Measurements from ENCODE around the gene SH3GL2. TPM values are rescaled to one million over a fixed set of nuclear protein-coding genes. Genes with fewer than 3 reads are reported as not detected.

The SH3GL2 gene
- total and polyA plus RNA-seq, 4 donors: 0.10 TPM; not detected in 3

DNA sequence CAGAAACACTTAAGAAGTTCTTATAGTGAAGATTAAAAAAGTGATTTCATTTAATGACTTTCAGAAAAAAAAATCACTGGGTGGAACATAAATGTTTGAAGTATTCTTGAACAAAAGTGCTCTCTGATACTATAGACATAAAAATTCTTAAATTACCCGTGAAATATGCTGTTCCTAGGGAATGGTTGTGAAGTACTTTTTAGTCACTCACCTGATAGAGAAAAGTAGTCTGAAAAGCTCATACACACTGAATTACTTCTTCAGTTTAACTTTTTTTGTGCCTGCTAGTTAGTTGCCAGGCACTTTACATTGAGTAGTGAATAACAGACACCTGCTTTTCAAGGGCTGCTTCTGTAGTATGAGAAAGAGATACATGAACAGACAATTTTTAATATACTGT lies 78.0 kb downstream of the SH3GL2 start:
- Histone ChIP-seq H3K4me3 (ENCODE audit: low read length in 2 of 2) (no peak overlapping the region), H3K36me3 (ENCODE audit: control insufficient read depth in 1 of 2, insufficient read depth in 2 of 2, low read length in 1 of 2) (no peaks in the 10 kb centered on the region), H3K9me3 (ENCODE audit: control insufficient read depth, low read length) (no peaks in the 10 kb centered on the region), H3K27ac (ENCODE audit: low read depth in 1 of 2, low read length in 2 of 2) (no peak overlapping the region), H3K4me1 (ENCODE audit: control insufficient read depth in 1 of 2, insufficient read depth in 2 of 2, low read length in 2 of 2) (no peaks in the 10 kb centered on the region), H3K27me3 (ENCODE audit: control insufficient read depth in 1 of 2, insufficient read depth in 2 of 2, low read length in 1 of 2) (no peaks in the 10 kb centered on the region)
- WGBS, 2 donors: 67 to 72% methylated on average over 1 of the region's 1 CpG
- DNase-seq: no peak
- intact Hi-C loops (cut with DNase I): no loop called here
- no peak for ATAC-seq (ENCODE audit: low FRiP score)

DNA sequence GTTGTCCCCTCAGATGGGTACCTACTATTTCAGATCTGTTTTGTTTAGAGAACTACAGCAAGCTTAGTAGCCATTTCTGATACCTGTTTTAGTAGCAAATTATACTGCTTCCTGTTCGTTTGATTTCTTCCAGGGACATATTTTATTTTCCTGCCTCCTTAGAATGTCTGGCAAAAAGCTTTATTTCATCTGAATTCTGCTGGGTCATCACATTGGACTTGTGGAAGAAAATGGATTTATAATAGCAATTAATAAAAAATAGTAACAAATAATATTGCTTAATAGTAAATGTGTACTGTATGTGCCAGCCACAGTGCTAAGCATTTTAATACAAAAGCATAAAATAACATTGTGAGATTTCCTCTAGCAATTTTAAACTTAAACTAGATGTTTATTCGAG lies 79.4 kb downstream of the SH3GL2 start:
- Histone ChIP-seq H3K9me3 (ENCODE audit: control insufficient read depth, low read length) (no peaks in the 10 kb centered on the region), H3K4me1 (ENCODE audit: control insufficient read depth in 1 of 2, insufficient read depth in 2 of 2, low read length in 2 of 2) (no peaks in the 10 kb centered on the region), H3K27me3 (ENCODE audit: control insufficient read depth in 1 of 2, insufficient read depth in 2 of 2, low read length in 1 of 2) (no peaks in the 10 kb centered on the region), H3K4me3 (ENCODE audit: low read length in 2 of 2) (no peak overlapping the region), H3K27ac (ENCODE audit: low read depth in 1 of 2, low read length in 2 of 2) (no peak overlapping the region), H3K36me3 (ENCODE audit: control insufficient read depth in 1 of 2, insufficient read depth in 2 of 2, low read length in 1 of 2) (no peaks in the 10 kb centered on the region)
- DNase-seq (no peak), ATAC-seq (ENCODE audit: low FRiP score) (no peak)
- WGBS, 2 donors: 59 to 66% methylated on average over 2 of the region's 2 CpGs
- intact Hi-C loops (cut with DNase I): no loop called here

DNA sequence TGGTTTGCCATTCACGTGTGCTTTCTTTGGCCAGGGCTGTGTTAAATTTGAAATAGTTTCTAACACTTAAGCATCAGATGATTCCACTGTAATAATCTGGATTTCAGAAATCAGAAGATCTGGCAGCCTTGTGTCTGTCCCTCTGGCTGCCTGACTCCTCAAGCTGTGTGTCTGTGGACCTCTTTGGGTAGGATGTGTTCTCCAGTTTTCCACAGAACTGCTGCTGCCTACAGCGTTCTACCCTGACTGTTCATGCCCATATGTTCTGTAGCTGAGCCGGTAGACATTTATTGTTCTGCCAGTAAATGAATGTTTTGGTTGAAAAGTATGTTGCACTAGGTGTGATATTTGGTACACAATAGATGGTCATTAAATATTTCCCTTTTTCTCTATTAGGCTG lies 81.3 kb downstream of the SH3GL2 start:
- Histone ChIP-seq H3K36me3 (ENCODE audit: control insufficient read depth in 1 of 2, insufficient read depth in 2 of 2, low read length in 1 of 2) (no peaks in the 10 kb centered on the region), H3K27ac (ENCODE audit: low read depth in 1 of 2, low read length in 2 of 2) (no peak overlapping the region), H3K27me3 (ENCODE audit: control insufficient read depth in 1 of 2, insufficient read depth in 2 of 2, low read length in 1 of 2) (no peaks in the 10 kb centered on the region), H3K9me3 (ENCODE audit: control insufficient read depth, low read length) (no peaks in the 10 kb centered on the region), H3K4me1 (ENCODE audit: control insufficient read depth in 1 of 2, insufficient read depth in 2 of 2, low read length in 2 of 2) (no peaks in the 10 kb centered on the region), H3K4me3 (ENCODE audit: low read length in 2 of 2) (no peak overlapping the region)
- intact Hi-C loops (cut with DNase I): no loop called here
- DNase-seq (no peak), ATAC-seq (ENCODE audit: low FRiP score) (no peak)
- WGBS, 2 donors: 59 to 73% methylated on average over 3 of the region's 3 CpGs

DNA sequence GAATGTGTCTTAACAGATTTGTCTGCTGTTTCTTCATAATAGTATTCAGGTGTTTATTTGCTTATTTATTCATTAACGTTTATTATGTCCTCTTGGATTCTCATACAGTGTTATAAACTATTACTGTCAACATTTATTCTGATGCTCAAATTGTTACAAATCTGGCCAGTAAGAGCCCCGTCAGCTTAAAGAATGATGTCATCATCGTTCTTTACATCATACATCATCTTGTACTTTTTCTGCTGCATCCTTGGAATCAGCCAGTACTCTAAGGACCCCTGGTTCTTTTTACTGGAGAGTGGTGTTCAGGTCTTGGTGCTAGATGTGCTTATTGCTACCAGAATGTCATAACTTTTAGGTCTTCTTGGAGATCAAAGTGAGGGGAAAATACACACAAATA lies 86.6 kb downstream of the SH3GL2 start:
- H3K27ac ChIP-seq (ENCODE audit: low read depth in 1 of 2, low read length in 2 of 2): no peak overlapping the region
- 66 to 67% methylated on average over 3 of the region's 3 CpGs for WGBS, 2 donors
- intact Hi-C loops (cut with DNase I): no loop called here
- no peaks in the 10 kb centered on the region for H3K36me3 ChIP-seq (ENCODE audit: control insufficient read depth in 1 of 2, insufficient read depth in 2 of 2, low read length in 1 of 2)
- H3K4me3 ChIP-seq (ENCODE audit: low read length in 2 of 2): no peak overlapping the region
- H3K4me1 ChIP-seq (ENCODE audit: control insufficient read depth in 1 of 2, insufficient read depth in 2 of 2, low read length in 2 of 2): no peaks in the 10 kb centered on the region
- DNase-seq (no peak), ATAC-seq (ENCODE audit: low FRiP score) (no peak)
- no peaks in the 10 kb centered on the region for H3K9me3 ChIP-seq (ENCODE audit: control insufficient read depth, low read length)
- H3K27me3 ChIP-seq (ENCODE audit: control insufficient read depth in 1 of 2, insufficient read depth in 2 of 2, low read length in 1 of 2): no peaks in the 10 kb centered on the region

DNA sequence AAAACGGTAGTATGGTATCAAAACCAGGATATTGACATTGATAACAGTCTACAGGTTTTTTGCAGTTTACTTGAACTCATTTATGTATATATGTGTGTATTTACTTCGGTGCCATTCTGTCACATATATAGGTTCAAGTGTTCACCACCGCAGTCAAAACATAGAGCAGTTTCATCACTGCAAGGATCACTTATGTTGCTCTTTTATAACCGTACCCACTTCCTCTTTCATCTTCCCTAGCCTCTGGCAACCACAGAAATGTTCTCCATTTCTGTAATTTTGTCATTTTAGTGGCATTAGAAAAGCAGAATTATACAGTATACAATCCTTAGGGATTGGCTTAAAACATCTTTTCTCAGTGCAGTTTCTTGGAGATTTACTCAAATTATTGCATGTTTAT lies 90.3 kb downstream of the SH3GL2 start:
- intact Hi-C loops (cut with DNase I): no loop called here
- WGBS, 2 donors: 60 to 64% methylated on average over 4 of the region's 4 CpGs
- H3K4me3 ChIP-seq (ENCODE audit: low read length in 2 of 2): no peak overlapping the region
- no peaks in the 10 kb centered on the region for H3K9me3 ChIP-seq (ENCODE audit: control insufficient read depth, low read length)
- no peak overlapping the region for H3K27ac ChIP-seq (ENCODE audit: low read depth in 1 of 2, low read length in 2 of 2)
- H3K4me1 ChIP-seq (ENCODE audit: control insufficient read depth in 1 of 2, insufficient read depth in 2 of 2, low read length in 2 of 2): no peaks in the 10 kb centered on the region
- H3K36me3 ChIP-seq (ENCODE audit: control insufficient read depth in 1 of 2, insufficient read depth in 2 of 2, low read length in 1 of 2): no peaks in the 10 kb centered on the region
- DNase-seq (no peak), ATAC-seq (ENCODE audit: low FRiP score) (no peak)
- no peaks in the 10 kb centered on the region for H3K27me3 ChIP-seq (ENCODE audit: control insufficient read depth in 1 of 2, insufficient read depth in 2 of 2, low read length in 1 of 2)

DNA sequence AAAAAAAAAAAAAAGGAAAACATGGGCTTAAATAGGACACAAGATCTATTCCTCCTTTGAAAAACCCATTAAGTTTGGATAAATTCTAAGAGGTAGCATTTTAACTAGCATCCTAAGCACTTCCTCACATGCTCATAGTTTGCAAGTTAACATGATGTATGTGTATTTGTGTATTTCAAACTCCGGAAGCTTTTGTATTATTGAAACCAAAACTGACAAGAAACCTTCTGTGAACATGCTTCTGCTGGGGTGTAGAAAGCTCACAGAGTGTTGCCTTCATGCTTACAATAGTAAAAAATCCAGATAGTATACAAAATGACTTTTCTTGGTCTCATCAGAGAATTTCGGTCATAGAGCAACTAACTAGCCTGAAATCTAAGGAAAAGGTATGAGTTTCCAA lies 103.8 kb downstream of the SH3GL2 start:
- Histone ChIP-seq H3K27me3 (ENCODE audit: control insufficient read depth in 1 of 2, insufficient read depth in 2 of 2, low read length in 1 of 2) (no peaks in the 10 kb centered on the region), H3K9me3 (ENCODE audit: control insufficient read depth, low read length) (peaks cover 4% of the 10 kb centered on the region), H3K27ac (ENCODE audit: low read depth in 1 of 2, low read length in 2 of 2) (no peak overlapping the region), H3K4me3 (ENCODE audit: low read length in 2 of 2) (no peak overlapping the region), H3K4me1 (ENCODE audit: control insufficient read depth in 1 of 2, insufficient read depth in 2 of 2, low read length in 2 of 2) (no peaks in the 10 kb centered on the region), H3K36me3 (ENCODE audit: control insufficient read depth in 1 of 2, insufficient read depth in 2 of 2, low read length in 1 of 2) (no peaks in the 10 kb centered on the region)
- DNase-seq (no peak), ATAC-seq (ENCODE audit: low FRiP score) (no peak)
- 60 to 80% methylated on average over 2 of the region's 2 CpGs for WGBS, 2 donors
- intact Hi-C loops (cut with DNase I): no loop called here

DNA sequence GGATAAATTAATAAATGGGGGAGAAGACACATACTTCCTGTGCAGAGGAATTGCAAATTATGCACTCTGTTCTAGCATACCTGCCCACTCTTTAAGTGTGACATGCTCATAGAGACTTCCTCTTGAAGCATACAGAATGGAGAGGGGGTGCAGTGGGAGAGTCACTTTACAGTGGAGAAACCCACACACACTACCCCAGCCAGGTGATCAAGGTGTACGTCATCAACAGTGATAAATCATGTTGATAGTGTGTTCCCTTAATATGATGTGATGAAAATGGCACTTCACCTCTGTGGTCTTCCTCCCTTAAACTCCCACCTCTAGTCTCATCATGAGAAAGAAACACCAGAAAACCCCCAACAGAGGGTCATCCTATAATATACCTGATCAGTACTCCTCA lies 110.0 kb downstream of the SH3GL2 start:
- no peak overlapping the region for H3K4me3 ChIP-seq (ENCODE audit: low read length in 2 of 2)
- no peaks in the 10 kb centered on the region for H3K36me3 ChIP-seq (ENCODE audit: control insufficient read depth in 1 of 2, insufficient read depth in 2 of 2, low read length in 1 of 2)
- intact Hi-C loops (cut with DNase I): no loop called here
- H3K27me3 ChIP-seq (ENCODE audit: control insufficient read depth in 1 of 2, insufficient read depth in 2 of 2, low read length in 1 of 2): no peaks in the 10 kb centered on the region
- no peaks in the 10 kb centered on the region for H3K4me1 ChIP-seq (ENCODE audit: control insufficient read depth in 1 of 2, insufficient read depth in 2 of 2, low read length in 2 of 2)
- WGBS, 2 donors: 83 to 96% methylated on average over 1 of the region's 1 CpG
- H3K27ac ChIP-seq (ENCODE audit: low read depth in 1 of 2, low read length in 2 of 2): no peak overlapping the region
- no peak for DNase-seq
- ATAC-seq (ENCODE audit: low FRiP score): no peak
- no peaks in the 10 kb centered on the region for H3K9me3 ChIP-seq (ENCODE audit: control insufficient read depth, low read length)

DNA sequence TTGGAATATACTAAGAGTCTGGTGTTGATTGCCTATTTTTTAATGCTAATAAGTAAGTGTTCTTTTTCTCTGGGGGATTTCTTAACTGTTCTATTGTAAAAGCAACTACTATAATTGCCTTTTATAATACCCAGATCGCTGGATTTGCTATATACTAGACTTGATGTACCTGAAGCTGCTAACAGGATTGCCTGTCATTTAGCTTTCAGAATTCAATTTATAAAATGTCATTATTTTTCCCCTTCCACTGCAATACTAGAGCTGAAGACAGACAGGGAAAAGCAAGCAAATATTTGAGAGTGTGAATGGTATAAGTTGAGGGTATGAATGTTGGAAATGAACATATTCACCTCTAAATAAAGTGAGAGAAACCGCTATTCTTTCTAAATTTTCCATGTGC lies 115.5 kb downstream of the SH3GL2 start:
- Histone ChIP-seq H3K27me3 (ENCODE audit: control insufficient read depth in 1 of 2, insufficient read depth in 2 of 2, low read length in 1 of 2) (no peaks in the 10 kb centered on the region), H3K36me3 (ENCODE audit: control insufficient read depth in 1 of 2, insufficient read depth in 2 of 2, low read length in 1 of 2) (no peaks in the 10 kb centered on the region), H3K4me1 (ENCODE audit: control insufficient read depth in 1 of 2, insufficient read depth in 2 of 2, low read length in 2 of 2) (no peaks in the 10 kb centered on the region), H3K4me3 (ENCODE audit: low read length in 2 of 2) (no peak overlapping the region), H3K27ac (ENCODE audit: low read depth in 1 of 2, low read length in 2 of 2) (no peak overlapping the region), H3K9me3 (ENCODE audit: control insufficient read depth, low read length) (no peaks in the 10 kb centered on the region)
- intact Hi-C loops (cut with DNase I): no loop called here
- 79 to 89% methylated on average over 2 of the region's 2 CpGs for WGBS, 2 donors
- ATAC-seq (ENCODE audit: low FRiP score) (no peak), DNase-seq (no peak)

DNA sequence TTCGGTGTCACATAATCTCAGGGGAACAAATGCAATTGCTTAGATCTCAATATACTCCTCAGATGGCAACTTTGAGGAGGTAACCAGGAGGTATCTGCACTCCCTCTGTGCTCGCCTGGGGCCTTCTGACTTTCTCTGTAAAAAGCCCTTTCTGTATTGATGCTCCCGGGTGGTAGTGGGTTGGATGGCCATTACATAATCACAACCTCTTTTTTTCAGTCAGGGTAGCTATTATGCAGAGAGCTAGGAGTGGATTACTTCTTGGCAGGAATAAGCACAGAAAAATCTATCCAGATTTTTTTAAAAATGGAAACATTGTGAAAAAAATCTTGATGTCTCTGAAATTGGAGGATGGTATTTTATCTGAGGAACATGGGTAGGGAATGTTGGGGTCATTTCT lies 116.6 kb downstream of the SH3GL2 start:
- WGBS, 2 donors: 54 to 70% methylated on average over 3 of the region's 3 CpGs
- no peak overlapping the region for H3K4me3 ChIP-seq (ENCODE audit: low read length in 2 of 2)
- DNase-seq: no peak
- no peak for ATAC-seq (ENCODE audit: low FRiP score)
- no peaks in the 10 kb centered on the region for H3K36me3 ChIP-seq (ENCODE audit: control insufficient read depth in 1 of 2, insufficient read depth in 2 of 2, low read length in 1 of 2)
- intact Hi-C loops (cut with DNase I): no loop called here
- no peak overlapping the region for H3K27ac ChIP-seq (ENCODE audit: low read depth in 1 of 2, low read length in 2 of 2)
- peaks cover 1% of the 10 kb centered on the region for H3K9me3 ChIP-seq (ENCODE audit: control insufficient read depth, low read length)
- H3K27me3 ChIP-seq (ENCODE audit: control insufficient read depth in 1 of 2, insufficient read depth in 2 of 2, low read length in 1 of 2): no peaks in the 10 kb centered on the region
- no peaks in the 10 kb centered on the region for H3K4me1 ChIP-seq (ENCODE audit: control insufficient read depth in 1 of 2, insufficient read depth in 2 of 2, low read length in 2 of 2)
